SK-N-MC (cell line): ENCODE data around the gene CDC42EP1.

Source experiments
- FOXP2 ChIP-seq: optimal IDR thresholded peaks from 2 replicates; pipeline ENCODE3; 2011; ENCODE audit warnings: mild to moderate bottlenecking, moderate library complexity; ENCODE audit not compliant: insufficient read depth; ENCODE audit errors: extremely low read length, control extremely low read depth
- POLR2AphosphoS5 ChIP-seq: IDR thresholded peaks from 2 replicates; pipeline ENCODE4 v1.6.1; 2012; ENCODE audit warnings: mild to moderate bottlenecking, low read depth, low read length, borderline replicate concordance

DNA sequence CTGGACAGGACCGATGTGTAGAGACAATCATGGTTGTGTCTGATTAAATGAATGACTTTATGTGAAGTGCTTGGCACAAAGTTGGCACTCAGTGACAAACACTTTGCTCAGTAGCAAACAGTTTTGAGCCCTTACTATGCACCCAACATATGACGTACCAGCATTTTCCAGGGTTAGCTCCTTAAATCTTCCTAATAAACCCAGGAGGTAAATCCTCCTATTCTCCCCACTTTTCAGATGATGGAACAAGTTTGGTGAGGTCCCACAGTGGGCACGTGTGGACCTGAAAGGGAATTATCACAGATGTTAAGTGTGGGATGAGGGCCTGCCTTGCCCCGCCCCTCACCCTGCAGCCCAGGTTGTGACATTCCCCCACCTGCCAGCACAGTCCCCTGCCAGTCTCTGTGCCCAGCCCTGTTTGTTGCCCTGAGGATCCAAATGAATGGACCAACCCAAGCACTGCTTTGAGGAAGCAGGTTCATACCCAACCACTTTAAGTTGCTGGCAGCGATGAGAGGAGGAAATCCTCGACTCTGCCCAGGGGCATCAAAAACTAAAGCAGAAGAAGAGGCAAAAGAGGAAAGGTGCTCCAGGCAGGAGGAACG lies 34.4 kb upstream of the CDC42EP1 start:
- TF ChIP-seq FOXP2: no peak
- no peak for TF ChIP-seq POLR2AphosphoS5
